ENCODE results near the gene KLHL18. TPM values are rescaled to one million over a fixed set of nuclear protein-coding genes. Genes with fewer than 3 reads are reported as not detected.
"Not testable (repeated sequence)": the region's sequence is repeated elsewhere in the genome, so short reads cannot be mapped to it uniquely, and the experiment has no call there.

KLHL18 gene
- total RNA-seq, 4 donors from 2014 or later, result 20.8 to 50.7 (median 38.8) TPM

DNA sequence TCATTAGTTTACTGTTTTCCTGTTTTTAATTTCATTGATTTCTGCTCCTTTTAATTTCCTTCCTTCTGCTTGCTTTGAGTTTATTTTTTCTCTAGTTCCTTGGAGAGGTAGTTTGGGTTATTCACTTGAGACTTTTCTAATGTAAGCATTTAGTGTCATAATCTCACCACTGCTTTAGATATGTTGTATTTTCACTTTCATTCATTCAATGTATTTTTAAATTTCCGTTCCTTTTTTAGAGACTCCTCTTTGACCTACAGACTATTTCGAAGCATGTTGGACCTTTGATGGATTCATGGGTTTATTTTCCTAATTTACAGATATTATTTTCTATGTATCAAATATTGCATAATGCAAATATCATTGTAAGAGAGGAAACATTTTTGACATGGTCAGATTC is 23.3 kb downstream of the KLHL18 start:
- Histone ChIP-seq H3K27ac (no peak overlapping the region), H3K36me3 (peaks cover 10% of the 10 kb centered on the region), H3K27me3 (no peaks in the 10 kb centered on the region), H3K9me3 (no peaks in the 10 kb centered on the region), H3K4me1 (no peaks in the 10 kb centered on the region), H3K4me3 (no peak overlapping the region)
- TF ChIP-seq, protein P1, sequence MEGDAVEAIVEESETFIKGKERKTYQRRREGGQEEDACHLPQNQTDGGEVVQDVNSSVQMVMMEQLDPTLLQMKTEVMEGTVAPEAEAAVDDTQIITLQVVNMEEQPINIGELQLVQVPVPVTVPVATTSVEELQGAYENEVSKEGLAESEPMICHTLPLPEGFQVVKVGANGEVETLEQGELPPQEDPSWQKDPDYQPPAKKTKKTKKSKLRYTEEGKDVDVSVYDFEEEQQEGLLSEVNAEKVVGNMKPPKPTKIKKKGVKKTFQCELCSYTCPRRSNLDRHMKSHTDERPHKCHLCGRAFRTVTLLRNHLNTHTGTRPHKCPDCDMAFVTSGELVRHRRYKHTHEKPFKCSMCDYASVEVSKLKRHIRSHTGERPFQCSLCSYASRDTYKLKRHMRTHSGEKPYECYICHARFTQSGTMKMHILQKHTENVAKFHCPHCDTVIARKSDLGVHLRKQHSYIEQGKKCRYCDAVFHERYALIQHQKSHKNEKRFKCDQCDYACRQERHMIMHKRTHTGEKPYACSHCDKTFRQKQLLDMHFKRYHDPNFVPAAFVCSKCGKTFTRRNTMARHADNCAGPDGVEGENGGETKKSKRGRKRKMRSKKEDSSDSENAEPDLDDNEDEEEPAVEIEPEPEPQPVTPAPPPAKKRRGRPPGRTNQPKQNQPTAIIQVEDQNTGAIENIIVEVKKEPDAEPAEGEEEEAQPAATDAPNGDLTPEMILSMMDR (IDR thresholded peaks at IDR 0.05), result no peak
- TF ChIP-seq POLR2A (IDR thresholded peaks at IDR 0.05) (no peak), POLR2AphosphoS5 (IDR thresholded peaks at IDR 0.05) (no peak), EP300 (IDR thresholded peaks at IDR 0.05) (no peak)
- DNase-seq (ENCODE audit: low spot score in 2 of 2), result no peak
- WGBS, result 80% methylated on average over 2 of the region's 2 CpGs

DNA sequence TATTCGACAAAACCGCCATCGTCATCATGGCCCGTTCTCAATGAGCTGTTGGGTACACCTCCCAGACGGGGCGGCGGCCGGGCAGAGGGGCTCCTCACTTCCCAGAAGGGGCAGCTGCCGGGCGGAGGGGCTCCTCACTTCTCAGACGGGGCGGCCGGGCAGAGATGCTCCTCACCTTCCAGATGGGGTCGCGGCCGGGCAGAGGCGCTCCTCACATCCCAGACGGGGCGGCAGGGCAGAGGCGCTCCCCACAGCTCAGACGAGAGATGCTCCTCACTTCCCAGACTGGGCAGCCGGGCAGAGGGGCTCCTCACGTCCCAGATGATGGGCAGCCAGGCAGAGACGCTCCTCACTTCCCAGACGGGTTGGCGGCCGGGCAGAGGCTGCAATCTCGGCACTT is 26.5 kb downstream of the KLHL18 start:
- H3K9me3 ChIP-seq; H3K4me3 ChIP-seq; H3K4me1 ChIP-seq; H3K27me3 ChIP-seq; DNase-seq (ENCODE audit: low spot score in 2 of 2); H3K36me3 ChIP-seq; H3K27ac ChIP-seq: not testable (repeated sequence)
- WGBS, result 98% methylated on average over 10 of the region's 28 CpGs

DNA sequence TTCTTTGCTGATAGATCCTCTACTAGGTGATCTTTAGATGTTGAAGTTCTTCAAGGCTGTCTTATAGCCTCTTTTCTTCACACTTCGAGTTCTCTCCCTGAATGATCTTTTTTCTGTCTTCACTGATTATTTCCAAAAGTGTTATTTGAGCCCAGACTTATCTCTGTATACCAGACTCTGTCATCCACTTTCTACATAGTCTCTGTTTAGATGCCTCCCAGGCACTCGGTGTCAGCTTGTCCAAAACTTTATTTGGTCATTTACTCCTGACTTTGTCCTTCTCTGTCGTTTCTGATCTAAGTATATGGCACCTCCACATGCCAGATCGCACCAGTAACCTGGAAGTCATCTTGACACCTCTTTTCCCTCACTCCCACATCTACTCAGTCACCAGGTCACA is 27.6 kb downstream of the KLHL18 start:
- H3K4me1 ChIP-seq, result peaks cover 14% of the 10 kb centered on the region
- no peak for TF ChIP-seq POLR2AphosphoS5 (IDR thresholded peaks at IDR 0.05)
- no peak for TF ChIP-seq POLR2A (IDR thresholded peaks at IDR 0.05)
- no peak for TF ChIP-seq EP300 (IDR thresholded peaks at IDR 0.05)
- TF ChIP-seq, protein P1 (IDR thresholded peaks at IDR 0.05), result no peak

DNA sequence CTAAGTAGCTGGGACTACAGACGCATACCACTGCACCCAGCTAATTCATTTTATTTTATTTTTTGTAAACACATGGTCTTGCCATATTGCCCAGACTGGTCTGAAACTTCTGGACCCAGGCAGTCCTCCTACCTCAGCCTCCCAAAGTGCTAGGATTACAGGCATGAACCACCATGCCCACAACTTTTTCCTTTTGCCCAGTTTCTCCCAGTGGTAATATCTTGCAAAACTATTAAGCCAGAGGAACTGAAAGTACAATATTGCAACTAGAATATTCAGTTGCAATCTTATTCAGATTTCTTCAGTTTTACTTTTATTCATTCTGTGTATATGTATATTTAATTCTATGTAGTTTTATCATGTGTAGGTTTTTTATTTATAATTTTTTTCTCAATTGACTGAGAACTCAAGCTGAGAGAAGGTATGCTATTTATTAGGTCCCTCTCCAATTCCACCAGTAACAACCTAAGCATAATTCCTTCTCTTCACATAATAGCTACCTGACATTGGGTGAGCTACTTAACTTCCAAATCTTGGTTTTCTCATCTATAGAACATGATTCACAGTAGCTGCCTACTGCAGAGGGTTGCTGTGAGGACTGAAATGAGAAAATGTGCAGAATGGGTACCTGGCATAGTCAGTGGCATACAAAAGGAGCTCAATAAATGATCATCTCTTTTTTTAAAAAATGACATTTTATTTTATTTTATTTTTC is 30.8 kb downstream of the KLHL18 start:
- H3K27me3 ChIP-seq, result no peaks in the 10 kb centered on the region
- H3K36me3 ChIP-seq, result no peaks in the 10 kb centered on the region
- peaks cover 19% of the 10 kb centered on the region for H3K4me1 ChIP-seq
- 83% methylated on average over 1 of the region's 1 CpG for WGBS
- TF ChIP-seq POLR2A (IDR thresholded peaks at IDR 0.05) (no peak), POLR2AphosphoS5 (IDR thresholded peaks at IDR 0.05) (no peak), EP300 (IDR thresholded peaks at IDR 0.05) (no peak)
- TF ChIP-seq, protein P1 (IDR thresholded peaks at IDR 0.05), result no peak
- H3K9me3 ChIP-seq, result no peaks in the 10 kb centered on the region
- no peak overlapping the region for H3K4me3 ChIP-seq
- no peak for DNase-seq (ENCODE audit: low spot score in 2 of 2)
- no peak overlapping the region for H3K27ac ChIP-seq

More for the DNA sequence above, 27.6 kb downstream of the KLHL18 start:
- no peaks in the 10 kb centered on the region for H3K27me3 ChIP-seq
- H3K4me3 ChIP-seq, result no peak overlapping the region
- H3K36me3 ChIP-seq, result no peaks in the 10 kb centered on the region
- no peak for DNase-seq (ENCODE audit: low spot score in 2 of 2)
- 96% methylated on average over 4 of the region's 4 CpGs for WGBS
- H3K9me3 ChIP-seq, result no peaks in the 10 kb centered on the region
- H3K27ac ChIP-seq, result no peak overlapping the region

DNA sequence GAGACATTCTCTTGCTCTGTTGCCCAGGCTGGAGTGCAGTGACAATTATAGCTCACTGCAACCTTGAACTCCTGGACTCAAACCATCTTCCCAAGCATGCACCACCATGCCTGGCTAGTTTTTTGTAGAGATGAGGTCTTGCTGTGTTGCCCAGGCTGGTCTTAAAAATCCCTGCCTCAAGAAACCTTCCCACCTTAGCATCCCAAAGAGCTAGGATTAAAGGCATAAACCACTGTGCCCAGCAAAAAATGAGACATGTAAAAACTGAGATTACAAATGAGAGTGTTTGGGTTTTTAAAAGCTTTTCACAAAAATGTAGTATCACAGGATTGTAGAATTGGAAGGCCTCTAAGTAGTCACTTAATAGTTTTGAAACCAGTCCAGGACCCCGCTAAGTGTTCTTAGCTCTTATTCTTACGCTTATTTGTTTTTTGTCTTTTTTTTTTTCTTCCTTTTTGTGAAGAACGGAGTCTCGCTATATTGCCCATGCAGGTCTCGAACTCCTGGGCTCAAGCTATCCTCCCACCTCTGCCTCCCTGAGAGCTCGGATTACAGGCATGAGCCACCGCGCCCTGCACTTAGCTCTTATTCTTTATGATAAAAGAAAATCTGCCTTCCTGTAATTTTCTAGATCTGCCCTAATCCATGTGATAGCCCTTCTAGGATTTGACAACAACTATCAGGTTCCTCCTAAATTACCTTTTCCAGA is 31.5 kb downstream of the KLHL18 start:
- no peak overlapping the region for H3K4me3 ChIP-seq
- WGBS, result 97% methylated on average over 8 of the region's 8 CpGs
- no peak for DNase-seq (ENCODE audit: low spot score in 2 of 2)
- no peaks in the 10 kb centered on the region for H3K9me3 ChIP-seq
- no peak overlapping the region for H3K27ac ChIP-seq
- no peaks in the 10 kb centered on the region for H3K27me3 ChIP-seq
- H3K36me3 ChIP-seq, result no peaks in the 10 kb centered on the region
- peaks cover 25% of the 10 kb centered on the region for H3K4me1 ChIP-seq
- TF ChIP-seq POLR2AphosphoS5 (IDR thresholded peaks at IDR 0.05) (no peak), EP300 (IDR thresholded peaks at IDR 0.05) (no peak), POLR2A (IDR thresholded peaks at IDR 0.05) (no peak)
- TF ChIP-seq, protein P1 (IDR thresholded peaks at IDR 0.05), result no peak

Data from suprapubic skin (tissue), 4 donors.